Globus pallidus (tissue), 1 donor: ENCODE results near the gene SRGAP2B.
"Not testable (repeated sequence)": the region's sequence is repeated elsewhere in the genome, so short reads cannot be mapped to it uniquely, and the experiment has no call there.

ENCODE experiments used
- DNase-seq: peaks from one replicate; pipeline ENCODE4 v3.0.0-alpha.2; 2015; ENCODE audit warnings: low spot score

The SRGAP2B gene

GRCh38 chr1:144998134-144998980 is 96.8 kb downstream of the SRGAP2B start:
- DNase-seq = peak; percentile 35

DNA sequence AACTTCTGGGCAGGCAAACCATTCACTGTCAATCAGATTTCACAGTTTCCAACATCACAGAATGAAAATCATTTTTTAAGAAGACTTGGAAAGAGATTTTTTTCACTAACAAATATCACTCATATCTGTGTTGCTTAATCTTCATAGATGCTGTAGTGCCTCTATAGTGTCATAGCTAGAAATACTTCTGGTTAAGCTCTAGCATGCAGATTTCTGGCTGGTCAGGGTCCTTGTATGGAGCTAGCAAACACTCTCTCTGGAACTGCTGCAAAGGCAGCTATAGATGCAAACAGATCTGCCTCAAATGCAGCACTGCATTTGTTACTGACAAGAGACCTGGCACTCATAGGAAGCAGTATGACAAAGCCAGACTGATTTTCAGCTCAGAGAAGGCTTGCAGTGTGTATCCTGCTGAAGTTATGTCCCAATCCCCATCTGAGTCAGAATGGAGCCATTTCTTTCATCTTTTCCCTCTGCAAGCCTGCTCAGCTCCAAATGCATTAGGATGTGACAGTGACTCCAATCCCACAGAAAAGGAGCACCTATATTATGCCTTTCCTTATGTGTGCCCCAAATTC is 99.2 kb downstream of the SRGAP2B start:
- DNase-seq = not testable (repeated sequence)

DNA sequence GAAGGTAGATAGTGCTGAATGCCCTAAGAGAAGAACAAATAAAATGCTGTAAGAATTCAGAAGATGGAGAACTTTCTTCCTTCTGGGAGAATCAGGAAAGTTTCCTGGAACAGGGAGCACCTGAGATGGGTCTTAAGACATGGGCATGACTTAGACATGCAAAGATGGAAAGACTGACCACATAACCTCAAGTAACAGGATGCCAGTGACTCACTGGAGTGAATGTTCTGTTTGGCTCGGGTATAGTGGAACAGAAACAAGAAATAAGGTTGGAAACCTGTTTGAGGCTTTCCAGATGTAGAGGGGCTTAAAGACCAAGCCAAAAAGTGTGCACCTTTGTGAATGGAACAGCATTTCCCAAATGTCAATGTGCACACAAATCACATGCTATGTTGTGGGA is 102.2 kb downstream of the SRGAP2B start:
- DNase-seq = not testable (repeated sequence)

GRCh38 chr1:144990611-144991010 is 104.5 kb downstream of the SRGAP2B start:
- not testable (repeated sequence) for DNase-seq

GRCh38 chr1:144987131-144987530 is 108.0 kb downstream of the SRGAP2B start:
- not testable (repeated sequence) for DNase-seq

DNA sequence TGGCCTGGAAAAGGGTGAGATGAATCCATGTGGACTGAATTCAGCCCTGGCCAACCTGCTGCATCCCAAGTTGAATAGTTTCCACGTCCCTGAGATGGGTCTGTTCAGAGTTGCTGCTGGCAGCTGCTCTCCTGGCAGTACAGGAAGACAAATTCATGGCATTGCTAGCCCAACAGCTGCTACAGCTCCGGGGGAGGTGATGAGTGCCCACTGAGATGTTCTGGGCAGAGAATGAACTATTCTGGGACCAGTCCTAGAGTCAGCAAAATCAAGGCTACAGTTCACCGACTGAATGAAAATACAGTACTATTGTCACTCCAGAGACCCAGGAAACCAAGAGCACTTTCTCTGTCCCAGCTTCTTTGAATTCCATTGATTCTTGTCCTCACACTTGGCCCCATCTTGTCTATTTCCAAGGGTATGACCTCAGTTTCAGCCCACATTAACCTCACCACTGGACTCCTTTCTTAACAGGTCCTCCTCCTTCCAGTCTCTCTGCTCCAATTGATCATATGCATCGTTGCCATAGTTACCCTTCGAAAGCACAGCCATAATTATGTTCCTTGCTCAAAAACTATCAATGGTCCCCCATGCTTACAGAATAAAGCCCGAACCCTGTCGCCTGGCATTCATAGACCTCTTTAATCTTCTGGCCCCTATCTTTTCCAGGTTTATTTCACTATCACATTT is 108.8 kb downstream of the SRGAP2B start:
- DNase-seq = not testable (repeated sequence)

DNA sequence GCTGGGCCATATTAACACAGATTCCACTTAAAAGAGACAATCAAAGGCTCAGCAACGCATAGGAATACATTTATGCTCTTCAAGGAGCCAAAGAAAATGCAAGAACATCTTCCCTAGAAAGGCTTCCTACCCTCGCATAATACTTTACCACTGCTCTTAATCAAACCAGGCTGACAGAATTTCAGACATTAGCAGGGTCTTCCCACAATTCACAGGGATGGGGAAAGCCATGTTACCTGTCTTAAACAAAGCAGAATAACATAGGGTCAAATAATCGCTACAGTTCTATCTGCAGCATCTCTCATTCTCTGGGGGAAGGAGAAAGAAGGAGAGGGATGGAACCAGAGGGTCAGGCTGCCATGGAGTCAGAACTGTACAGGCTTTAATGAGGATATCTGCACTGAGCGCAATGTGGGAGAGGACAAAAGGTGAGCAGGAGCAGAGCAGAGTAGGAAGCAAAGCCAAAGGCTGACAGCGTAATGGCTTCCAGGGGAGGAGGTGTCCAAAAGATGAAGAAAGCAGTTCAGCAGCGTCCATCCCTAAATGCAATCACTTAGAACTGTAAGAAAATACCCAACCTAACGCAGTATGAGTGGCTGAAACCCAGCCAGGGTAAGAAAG is 109.5 kb downstream of the SRGAP2B start:
- not testable (repeated sequence) for DNase-seq

DNA sequence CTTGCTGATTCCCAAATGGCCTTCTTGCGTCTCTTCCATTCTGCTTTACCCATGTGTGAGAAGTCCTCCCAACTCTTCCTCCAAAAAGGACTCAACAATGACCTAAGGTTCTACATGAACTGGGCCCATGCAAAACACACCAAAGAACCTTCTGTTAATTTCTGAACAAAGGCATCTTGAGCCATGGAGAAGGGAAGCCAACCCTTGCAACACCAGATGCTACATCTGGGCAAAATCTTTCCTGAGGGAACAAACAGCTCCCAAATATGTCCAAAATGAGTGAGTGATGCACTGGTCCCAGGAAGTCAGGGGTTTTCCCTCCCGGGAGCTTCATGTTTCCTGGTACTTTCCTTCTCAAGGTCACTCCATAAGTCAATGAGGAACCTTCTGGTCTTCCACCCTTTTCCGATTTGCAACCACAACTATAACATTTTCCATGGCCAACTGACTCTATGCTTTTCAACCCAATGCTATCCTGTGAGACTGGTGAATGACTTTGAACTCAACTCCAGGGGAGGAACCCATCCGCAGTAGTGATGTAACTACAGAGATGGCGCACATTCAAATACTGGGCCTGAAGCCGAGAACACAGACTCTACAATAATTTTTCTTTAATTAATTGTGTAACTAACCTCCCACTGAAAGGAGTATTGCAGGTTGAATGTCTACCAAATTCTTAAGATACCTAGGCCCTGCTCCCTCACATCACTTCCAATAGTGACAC is 112.2 kb downstream of the SRGAP2B start:
- not testable (repeated sequence) for DNase-seq

GRCh38 chr1:144981157-144981556 is 114.0 kb downstream of the SRGAP2B start:
- not testable (repeated sequence) for DNase-seq

- DNase-seq = not testable (repeated sequence)
These were observed 115.0 kb downstream of the SRGAP2B start for GRCh38 chr1:144979960-144980595.

DNA sequence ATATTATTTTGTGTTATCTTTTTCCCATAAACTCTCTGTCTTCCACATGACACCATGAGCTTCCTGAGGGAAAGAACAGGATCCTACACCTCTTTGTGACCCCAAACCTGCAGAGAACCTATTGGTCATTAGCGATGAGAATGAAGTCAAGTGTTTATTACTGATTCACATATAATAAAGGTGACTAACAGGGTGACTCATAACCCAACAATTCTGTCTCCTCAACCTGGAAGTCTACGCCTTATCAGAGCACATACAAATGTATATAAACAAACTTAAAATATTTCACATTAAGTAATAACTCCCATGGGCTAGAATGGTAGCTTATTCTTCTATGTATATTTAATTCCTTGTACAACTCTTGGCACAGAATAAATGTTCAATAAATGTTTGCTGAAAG is 117.3 kb downstream of the SRGAP2B start:
- not testable (repeated sequence) for DNase-seq

GRCh38 chr1:144971936-144972335 is 123.2 kb downstream of the SRGAP2B start:
- DNase-seq = not testable (repeated sequence)

DNA sequence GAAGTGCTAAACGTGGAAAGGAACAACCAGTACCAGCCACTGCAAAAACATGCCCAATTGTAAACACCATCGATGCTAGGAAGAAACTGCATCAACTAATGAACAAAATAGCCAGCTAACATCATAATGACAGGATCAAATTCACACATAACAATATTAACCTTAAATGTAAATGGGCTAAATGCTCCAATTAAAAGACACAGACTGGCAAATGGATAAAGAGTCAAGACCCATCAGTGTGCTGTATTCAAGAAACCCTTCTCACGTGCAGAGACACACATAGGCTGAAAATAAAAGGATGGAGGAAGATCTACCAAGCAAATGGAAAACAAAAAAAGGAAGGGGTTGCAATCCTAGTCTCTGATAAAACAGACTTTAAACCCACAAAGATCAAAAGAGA is 128.6 kb downstream of the SRGAP2B start:
- not testable (repeated sequence) for DNase-seq

DNA sequence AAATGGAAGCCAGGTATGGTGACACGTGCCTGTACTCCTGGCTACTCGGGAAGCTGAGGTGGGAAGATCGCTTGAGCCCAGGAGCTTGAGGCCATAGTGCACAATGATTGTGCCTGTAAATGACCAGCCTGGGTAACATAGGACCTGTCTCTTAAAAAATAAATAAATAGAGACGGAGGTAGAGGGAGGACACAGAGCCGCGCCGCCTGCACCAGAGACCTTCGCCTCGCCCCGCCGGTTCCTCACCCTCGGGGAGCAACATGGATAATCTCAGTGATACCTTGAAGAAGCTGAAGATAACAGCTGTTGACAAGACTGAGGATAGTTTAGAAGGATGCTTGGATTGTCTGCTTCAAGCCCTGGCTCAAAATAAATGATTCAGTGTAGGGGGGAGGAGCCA is 130.4 kb downstream of the SRGAP2B start:
- DNase-seq = not testable (repeated sequence)

DNA sequence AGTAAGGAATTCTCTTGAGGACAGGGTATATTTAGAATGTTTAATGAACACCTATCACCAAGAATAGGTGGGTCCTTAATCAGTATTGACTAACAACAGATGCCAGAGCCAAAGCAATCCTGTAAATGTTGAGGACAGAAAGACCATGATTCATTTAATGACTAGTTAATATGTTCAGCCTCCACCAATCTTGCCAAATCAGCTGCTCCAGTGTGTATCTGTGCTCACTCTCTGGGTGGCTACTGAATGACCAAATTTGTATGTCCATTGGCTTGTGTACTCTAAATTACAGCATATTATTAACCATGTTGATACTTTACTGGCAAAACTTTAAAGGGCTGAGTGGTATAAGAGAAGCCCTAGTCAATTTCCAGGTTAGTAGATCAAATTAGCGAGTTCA is 130.9 kb downstream of the SRGAP2B start:
- not testable (repeated sequence) for DNase-seq

- not testable (repeated sequence) for DNase-seq
These were observed 131.6 kb downstream of the SRGAP2B start for GRCh38 chr1:144963571-144963970.

- DNase-seq = not testable (repeated sequence)
These were observed 133.2 kb downstream of the SRGAP2B start for GRCh38 chr1:144961604-144962583.

DNA sequence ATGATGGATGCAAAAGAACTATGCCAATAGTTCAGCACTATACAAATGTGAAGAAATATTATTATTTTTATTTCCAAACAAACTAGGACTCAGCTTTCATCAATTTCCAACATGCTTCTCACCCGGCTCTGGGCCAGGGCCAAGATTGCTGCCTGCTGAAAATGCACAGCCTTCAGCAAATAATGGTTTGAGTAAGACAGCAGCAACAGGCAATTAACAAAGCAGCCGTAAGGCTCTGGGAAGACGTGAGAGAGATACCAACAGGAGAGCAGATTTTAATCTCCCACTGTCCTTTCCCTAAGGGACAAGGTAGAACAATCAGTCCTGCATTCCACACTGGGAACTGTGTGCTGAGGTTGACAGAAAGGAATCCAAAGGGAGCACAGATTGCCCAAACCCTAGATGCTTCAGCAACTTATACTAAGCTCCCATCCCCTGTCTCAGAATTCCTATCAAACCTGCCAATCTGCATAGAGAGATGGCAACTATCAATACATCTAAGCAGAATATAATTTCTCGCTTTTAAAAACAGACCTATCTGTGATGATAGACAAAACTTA is 134.1 kb downstream of the SRGAP2B start:
- not testable (repeated sequence) for DNase-seq

GRCh38 chr1:144948390-144948789 is 146.7 kb downstream of the SRGAP2B start:
- not testable (repeated sequence) for DNase-seq
